ENCODE results near the gene OLR1.
"Not testable (repeated sequence)": the region's sequence is repeated elsewhere in the genome, so short reads cannot be mapped to it uniquely, and the experiment has no call there.

Gene OLR1

DNA sequence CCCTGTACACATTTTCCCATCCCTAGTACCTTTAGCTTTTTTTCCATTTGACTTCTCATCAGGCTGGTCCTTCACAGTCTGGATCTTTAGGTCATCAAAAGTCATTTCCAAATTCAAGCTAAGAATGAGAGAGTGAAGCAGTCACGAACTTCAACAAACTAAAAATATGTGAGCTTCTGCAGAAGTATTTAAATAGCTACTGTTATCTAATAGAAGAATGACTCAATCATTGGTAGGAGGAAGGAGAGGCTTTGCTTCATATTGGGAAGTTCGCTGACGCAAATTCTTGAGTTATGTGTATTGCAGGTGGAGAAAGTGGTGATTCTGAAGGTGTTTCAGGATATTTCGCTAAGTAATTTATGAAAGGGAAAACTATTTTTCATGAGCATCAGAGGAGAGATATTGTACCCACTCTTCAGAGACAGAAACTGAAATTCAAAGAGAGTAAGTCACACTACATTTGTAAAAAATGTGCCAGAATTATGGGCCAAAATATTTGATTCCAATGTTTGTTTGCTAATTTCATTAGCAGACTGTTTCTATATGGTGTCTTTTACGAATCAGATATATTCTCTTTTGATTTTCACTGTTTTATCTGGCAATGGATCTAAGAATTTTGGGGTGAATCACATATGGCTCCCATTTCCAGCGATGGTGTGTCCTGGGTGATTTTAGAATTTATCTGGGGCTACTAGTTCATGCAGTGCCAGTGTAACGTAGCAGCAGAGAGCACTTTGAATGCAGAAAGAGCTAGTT, at the start of gene OLR1:
OLR1 (minus strand) TSS at position 160 of the 756 bp plus-strand sequence; CDS start at position 105, 55 bp downstream.
- no peak within 1 kb of the TSS for H3K4me3 ChIP-seq (ENCODE audit: low read length)
- TF ChIP-seq CTCF (conservative IDR thresholded peaks at IDR 0.05; ENCODE audit: low read depth, low read length): no peak
- DNase-seq (ENCODE audit: low read depth): no peak

GRCh38 chr12:10220398-10221077, 48.6 kb upstream of the OLR1 start:
- no peak for DNase-seq (ENCODE audit: low read depth)
- no peak overlapping the region for H3K4me3 ChIP-seq (ENCODE audit: low read length)
- TF ChIP-seq CTCF (conservative IDR thresholded peaks at IDR 0.05; ENCODE audit: low read depth, low read length): no peak

DNA sequence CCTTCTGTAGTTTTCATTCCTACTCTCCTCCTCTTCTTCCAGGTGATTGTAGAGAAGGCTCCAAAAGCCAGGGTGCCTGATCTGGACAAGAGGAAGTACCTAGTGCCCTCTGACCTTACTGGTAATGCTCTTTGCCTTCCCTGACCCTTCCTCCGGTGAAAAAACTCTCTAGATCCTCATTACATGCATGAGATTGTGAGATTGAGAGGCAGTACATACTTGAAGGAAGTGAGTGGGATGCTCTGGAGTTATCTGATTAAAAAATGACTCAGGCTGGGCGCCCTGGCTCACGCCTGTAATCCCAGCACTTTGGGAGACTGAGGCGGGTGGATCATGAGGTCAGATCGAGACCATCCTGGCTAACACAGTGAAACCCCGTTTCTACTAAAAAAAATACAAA, 46.1 kb upstream of the OLR1 start:
- no peak overlapping the region for H3K4me3 ChIP-seq (ENCODE audit: low read length)
- DNase-seq (ENCODE audit: low read depth): no peak
- TF ChIP-seq CTCF (conservative IDR thresholded peaks at IDR 0.05; ENCODE audit: low read depth, low read length): no peak

DNA sequence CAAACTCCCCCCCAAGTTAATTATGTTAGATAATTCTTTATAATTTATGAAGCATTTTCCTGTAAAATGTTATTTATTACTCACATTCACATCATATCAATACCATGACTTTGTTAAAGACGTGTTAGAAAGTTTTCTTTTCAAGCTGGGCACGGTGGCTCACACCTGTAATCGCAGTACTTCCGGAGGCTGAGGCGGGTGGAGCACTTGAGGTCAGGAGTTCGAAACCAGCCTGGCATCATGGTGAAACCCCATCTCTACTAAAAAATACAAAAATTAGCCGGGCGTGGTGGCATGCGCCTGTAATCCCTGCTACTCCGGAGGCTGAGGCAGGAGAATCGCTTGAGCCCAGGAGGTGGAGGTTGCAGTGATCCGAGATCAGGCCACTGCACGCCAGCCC, 44.0 kb upstream of the OLR1 start:
- not testable (repeated sequence) for DNase-seq (ENCODE audit: low read depth)

GRCh38 chr12:10215436-10215835, 43.5 kb upstream of the OLR1 start:
- DNase-seq (ENCODE audit: low read depth): no peak
- H3K4me3 ChIP-seq (ENCODE audit: low read length): peak overlapping the region; percentile 70
- TF ChIP-seq CTCF (conservative IDR thresholded peaks at IDR 0.05; ENCODE audit: low read depth, low read length): no peak

More for the DNA sequence above, 44.0 kb upstream of the OLR1 start:
- H3K4me3 ChIP-seq (ENCODE audit: low read length): not testable (repeated sequence)

DNA sequence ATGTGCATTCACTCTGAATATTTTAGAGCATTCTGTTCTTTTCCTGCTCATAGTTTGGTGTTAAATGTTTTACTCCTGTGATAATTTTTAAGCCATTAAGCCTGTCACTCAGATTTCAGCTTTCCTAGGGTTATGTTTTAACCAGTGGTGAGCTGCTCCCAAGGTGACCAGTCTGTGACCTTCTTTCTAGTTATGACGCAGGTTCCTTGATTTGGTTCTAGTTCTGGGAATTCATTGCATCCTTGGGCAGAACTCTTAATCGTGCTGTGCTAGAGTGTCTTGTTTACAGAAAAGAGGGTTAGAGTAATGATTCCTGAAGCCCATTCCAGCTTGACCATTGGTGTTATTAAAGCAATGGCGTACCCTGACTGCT, 42.9 kb upstream of the OLR1 start:
- peak overlapping the region; percentile 70 for H3K4me3 ChIP-seq (ENCODE audit: low read length)
- DNase-seq (ENCODE audit: low read depth): peak; percentile 43
- TF ChIP-seq CTCF (conservative IDR thresholded peaks at IDR 0.05; ENCODE audit: low read depth, low read length): no peak

- H3K4me3 ChIP-seq (ENCODE audit: low read length): peak overlapping the region; percentile 70
- no peak for TF ChIP-seq CTCF (conservative IDR thresholded peaks at IDR 0.05; ENCODE audit: low read depth, low read length)
- peak; percentile 43 for DNase-seq (ENCODE audit: low read depth)
Observed at GRCh38 chr12:10214136-10214894, 42.4 kb upstream of the OLR1 start.

Measured in retinal pigment epithelial cell (primary cell).